ENCODE results near the gene RIMS1. TPM values are rescaled to one million over a fixed set of nuclear protein-coding genes. Genes with fewer than 3 reads are reported as not detected.

Gene RIMS1
- total RNA-seq, 4 donors from 2014 or later = 0.63 to 2.4 (median 1.6) TPM

GRCh38 chr6:72031471-72031870, 145.1 kb downstream of the RIMS1 start:
- TF ChIP-seq CTCF (IDR thresholded peaks at IDR 0.05) = no peak
- ATAC-seq (ENCODE audit: low FRiP score) = no peak
- DNase-seq (ENCODE audit: low spot score) = no peak

- DNase-seq (ENCODE audit: low spot score) = no peak
- no peak for TF ChIP-seq CTCF (IDR thresholded peaks at IDR 0.05)
- ATAC-seq (ENCODE audit: low FRiP score) = no peak
Observed at GRCh38 chr6:72032086-72032485, 145.7 kb downstream of the RIMS1 start.

- DNase-seq (ENCODE audit: low spot score) (no peak), ATAC-seq (ENCODE audit: low FRiP score) (no peak)
- no peak for TF ChIP-seq CTCF (IDR thresholded peaks at IDR 0.05)
Observed at GRCh38 chr6:72035486-72035885, 149.1 kb downstream of the RIMS1 start.

GRCh38 chr6:72035966-72036365, 149.6 kb downstream of the RIMS1 start:
- ATAC-seq (ENCODE audit: low FRiP score) (no peak), DNase-seq (ENCODE audit: low spot score) (no peak)
- TF ChIP-seq CTCF (IDR thresholded peaks at IDR 0.05) = no peak

GRCh38 chr6:72037006-72037405, 150.7 kb downstream of the RIMS1 start:
- ATAC-seq (ENCODE audit: low FRiP score) = no peak
- no peak for DNase-seq (ENCODE audit: low spot score)
- no peak for TF ChIP-seq CTCF (IDR thresholded peaks at IDR 0.05)

GRCh38 chr6:72040111-72040510, 153.8 kb downstream of the RIMS1 start:
- ATAC-seq (ENCODE audit: low FRiP score) = no peak
- DNase-seq (ENCODE audit: low spot score) = no peak
- TF ChIP-seq CTCF (IDR thresholded peaks at IDR 0.05) = no peak

- no peak for TF ChIP-seq CTCF (IDR thresholded peaks at IDR 0.05)
- no peak for DNase-seq (ENCODE audit: low spot score)
- ATAC-seq (ENCODE audit: low FRiP score) = no peak
Observed at GRCh38 chr6:72042088-72042487, 155.7 kb downstream of the RIMS1 start.
